Left ventricle myocardium inferior (tissue), 1 donor: ENCODE data around the gene RTN4IP1. TPM values are rescaled to one million over a fixed set of nuclear protein-coding genes. Genes with fewer than 3 reads are reported as not detected.

Source experiments
- DNase-seq: peaks from one replicate; pipeline ENCODE4 v3.0.0-alpha.2; 2020
- H3K27ac ChIP-seq: fragments of 200-600 bp; replicated peaks from 2 replicates; pipeline ENCODE4 v1.8.0; 2021
- H3K27me3 ChIP-seq: fragments of 200-600 bp; 2 replicates; pipeline ENCODE4 v1.8.0; 2021; ENCODE audit warnings: low read depth
- H3K36me3 ChIP-seq: fragments of 200-600 bp; 2 replicates; pipeline ENCODE4 v1.8.0; 2021
- H3K4me1 ChIP-seq: fragments of 200-600 bp; 2 replicates; pipeline ENCODE4 v1.8.0; 2021
- H3K4me3 ChIP-seq: fragments of 200-600 bp; 2 replicates; pipeline ENCODE4 v1.8.0; 2021; ENCODE audit warnings: mild to moderate bottlenecking, moderate library complexity
- H3K9me3 ChIP-seq: fragments of 200-600 bp; replicated peaks from 2 replicates; pipeline ENCODE4 v1.8.0; 2021
- intact Hi-C: fragments of 100-400 bp; cut with micrococcal nuclease; formaldehyde crosslinking; loops from one replicate; pipeline ENCODE4 v1.11.0; 2022
- total RNA-seq: library from RNA; stranded (reverse); fragmentation: NEBNext Ultra II Directional; extraction: Animal tissue kit (Norgen Biotek cat#: 25700); gene quantifications from one replicate; pipeline ENCODE4 v1.2.1, GENCODE V29; 2021
- TF ChIP-seq, protein P1 (sequence below): fragments of 200-600 bp; IDR thresholded peaks from 2 replicates; pipeline ENCODE4 v1.8.0; 2021; ENCODE audit warnings: antibody characterized with exemption, mild to moderate bottlenecking, borderline replicate concordance
- donor health status: DM: no; HTN: yes; CAD: no; lungs with severe emphysema.

Gene RTN4IP1
- total RNA-seq, 1 donor from 2014 or later, result 21.5 TPM

- Histone ChIP-seq H3K9me3 (no peaks in the 10 kb centered on the region), H3K27ac (no peak overlapping the region), H3K4me3 (no peak overlapping the region), H3K36me3 (peaks cover 14% of the 10 kb centered on the region), H3K4me1 (peaks cover 20% of the 10 kb centered on the region), H3K27me3 (no peaks in the 10 kb centered on the region)
- DNase-seq, result no peak
- intact Hi-C loops, result no loop called here
- TF ChIP-seq, protein P1, sequence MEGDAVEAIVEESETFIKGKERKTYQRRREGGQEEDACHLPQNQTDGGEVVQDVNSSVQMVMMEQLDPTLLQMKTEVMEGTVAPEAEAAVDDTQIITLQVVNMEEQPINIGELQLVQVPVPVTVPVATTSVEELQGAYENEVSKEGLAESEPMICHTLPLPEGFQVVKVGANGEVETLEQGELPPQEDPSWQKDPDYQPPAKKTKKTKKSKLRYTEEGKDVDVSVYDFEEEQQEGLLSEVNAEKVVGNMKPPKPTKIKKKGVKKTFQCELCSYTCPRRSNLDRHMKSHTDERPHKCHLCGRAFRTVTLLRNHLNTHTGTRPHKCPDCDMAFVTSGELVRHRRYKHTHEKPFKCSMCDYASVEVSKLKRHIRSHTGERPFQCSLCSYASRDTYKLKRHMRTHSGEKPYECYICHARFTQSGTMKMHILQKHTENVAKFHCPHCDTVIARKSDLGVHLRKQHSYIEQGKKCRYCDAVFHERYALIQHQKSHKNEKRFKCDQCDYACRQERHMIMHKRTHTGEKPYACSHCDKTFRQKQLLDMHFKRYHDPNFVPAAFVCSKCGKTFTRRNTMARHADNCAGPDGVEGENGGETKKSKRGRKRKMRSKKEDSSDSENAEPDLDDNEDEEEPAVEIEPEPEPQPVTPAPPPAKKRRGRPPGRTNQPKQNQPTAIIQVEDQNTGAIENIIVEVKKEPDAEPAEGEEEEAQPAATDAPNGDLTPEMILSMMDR, result no peak
These were observed 7.9 kb upstream of the RTN4IP1 start for GRCh38 chr6:106637051-106637716.

DNA sequence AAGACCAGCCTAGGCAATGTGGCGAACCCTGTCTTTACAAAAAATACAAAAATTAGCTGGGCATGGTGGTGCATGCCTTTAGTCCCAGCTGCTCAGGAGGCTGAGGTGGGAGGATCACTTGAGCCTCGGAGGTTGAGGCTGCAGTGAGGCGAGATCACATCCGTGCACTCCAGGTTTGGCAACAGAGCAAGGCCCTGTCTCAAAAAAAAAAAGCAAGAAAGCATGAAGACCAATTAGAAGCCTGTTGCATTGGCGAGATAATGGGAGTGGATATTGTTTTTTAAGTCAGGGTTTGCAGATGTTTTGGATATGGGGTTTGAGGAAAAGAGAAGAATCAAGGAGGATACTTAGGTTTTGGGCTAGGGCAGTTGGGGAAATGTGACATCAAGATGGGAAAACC, 5.3 kb upstream of the RTN4IP1 start:
- intact Hi-C loops, result no loop called here
- DNase-seq, result no peak
- no peaks in the 10 kb centered on the region for H3K9me3 ChIP-seq
- no peak overlapping the region for H3K27ac ChIP-seq
- H3K4me1 ChIP-seq, result peaks cover 29% of the 10 kb centered on the region
- H3K27me3 ChIP-seq, result no peaks in the 10 kb centered on the region
- H3K36me3 ChIP-seq, result no peaks in the 10 kb centered on the region
- TF ChIP-seq, protein P1, result no peak
- H3K4me3 ChIP-seq, result no peak overlapping the region

GRCh38 chr6:106631346-106631745, 2.0 kb upstream of the RTN4IP1 start:
- intact Hi-C loops, result no loop called here
- Histone ChIP-seq H3K4me3 (no peak overlapping the region), H3K4me1 (peaks cover 34% of the 10 kb centered on the region), H3K27ac (no peak overlapping the region), H3K9me3 (no peaks in the 10 kb centered on the region), H3K36me3 (no peaks in the 10 kb centered on the region), H3K27me3 (no peaks in the 10 kb centered on the region)
- TF ChIP-seq, protein P1, result no peak
- no peak for DNase-seq

- peaks cover 29% of the 10 kb centered on the region for H3K4me1 ChIP-seq
- H3K36me3 ChIP-seq, result no peaks in the 10 kb centered on the region
- intact Hi-C loops, result no loop called here
- peak overlapping the region; percentile 84 for H3K27ac ChIP-seq
- no peak for DNase-seq
- no peaks in the 10 kb centered on the region for H3K27me3 ChIP-seq
- peak overlapping the region; percentile 78 for H3K4me3 ChIP-seq
- no peaks in the 10 kb centered on the region for H3K9me3 ChIP-seq
- TF ChIP-seq, protein P1, result no peak
These were observed 1.1 kb upstream of the RTN4IP1 start for GRCh38 chr6:106630366-106630765.

- H3K27me3 ChIP-seq, result no peaks in the 10 kb centered on the region
- DNase-seq, result no peak
- H3K4me3 ChIP-seq, result peak overlapping the region; percentile 78
- H3K4me1 ChIP-seq, result peaks cover 29% of the 10 kb centered on the region
- intact Hi-C loops, result no loop called here
- peak overlapping the region; percentile 84 for H3K27ac ChIP-seq
- TF ChIP-seq, protein P1, result no peak
- H3K36me3 ChIP-seq, result no peaks in the 10 kb centered on the region
- no peaks in the 10 kb centered on the region for H3K9me3 ChIP-seq
These were observed 513 bp upstream of the RTN4IP1 start for GRCh38 chr6:106629859-106630163.
